Immature natural killer cell (primary cell): ENCODE data around the gene NRG2. TPM values are rescaled to one million over a fixed set of nuclear protein-coding genes. Genes with fewer than 3 reads are reported as not detected.

Experiments used
- DNase-seq, 3 donors: peaks; one replicate each; pipeline ENCODE4 v3.0.0; 2022; ENCODE audit warnings: mixed read lengths in 1 of 3
- H3K27ac Mint-ChIP-seq, 6 donors: one replicate each; pipeline ENCODE4 v1.8.0; 2020; ENCODE audit warnings: mixed read lengths in 6 of 6, mild to moderate bottlenecking in 5 of 6, inconsistent platforms in 4 of 6, moderate library complexity in 3 of 6
- H3K27me3 Mint-ChIP-seq, 3 donors: one replicate each; pipeline ENCODE4 v1.8.0; 2020 to 2021; ENCODE audit warnings: low read depth in 3 of 3, mild to moderate bottlenecking in 3 of 3, mixed read lengths in 3 of 3, moderate library complexity in 3 of 3, inconsistent platforms in 1 of 3
- H3K36me3 Mint-ChIP-seq, 3 donors: one replicate each; pipeline ENCODE4 v1.8.0; 2020; ENCODE audit warnings: mixed read lengths in 3 of 3, inconsistent platforms in 2 of 3, mild to moderate bottlenecking in 2 of 3
- H3K4me1 Mint-ChIP-seq, 2 donors: one replicate each; pipeline ENCODE4 v1.8.0; 2020; ENCODE audit warnings: inconsistent platforms in 2 of 2, mild to moderate bottlenecking in 2 of 2, mixed read lengths in 2 of 2, moderate library complexity in 1 of 2
- H3K4me3 Mint-ChIP-seq, 5 donors: one replicate each; pipeline ENCODE4 v1.8.0; 2020; ENCODE audit warnings: mild to moderate bottlenecking in 5 of 5, mixed read lengths in 5 of 5, inconsistent platforms in 3 of 5, moderate library complexity in 3 of 5
- H3K9me3 Mint-ChIP-seq, 6 donors: one replicate each; pipeline ENCODE4 v1.8.0; 2020; ENCODE audit warnings: mild to moderate bottlenecking in 6 of 6, mixed read lengths in 6 of 6, inconsistent platforms in 4 of 6, moderate library complexity in 3 of 6
- polyA plus RNA-seq, 3 donors: library from polyadenylated mRNA; unstranded; fragments of 300-500 nt; fragmentation: Illumina TruSeq; gene quantifications; one replicate each; pipeline ENCODE4 v1.2.3, GENCODE V29; 2021

Gene NRG2
- polyA plus RNA-seq, 3 donors from 2014 or later: 0.08 to 0.21 (median 0.08) TPM

- Mint-ChIP-seq H3K4me1 (peaks cover 15 to 19% of the 10 kb centered on the region in 2 donors), H3K27me3 (peaks cover 0 to 8% (median 2%) of the 10 kb centered on the region in 3 donors), H3K4me3 (peak overlapping the region; percentile 59 to 72 (median 66)), H3K9me3 (peaks cover 0 to 1% (median 0%) of the 10 kb centered on the region in 6 donors), H3K27ac (peak overlapping the region in 3 of 6 donors; percentile 11 to 65 (median 48)), H3K36me3 (no peaks in the 10 kb centered on the region)
- peak; percentile 81 to 88 (median 85) for DNase-seq
Measured at GRCh38 chr5:139847790-139848507, 195.2 kb downstream of the NRG2 start.

- Mint-ChIP-seq H3K27ac (peak overlapping the region in 1 of 6 donors; percentile 49), H3K27me3 (peaks cover 0 to 7% (median 2%) of the 10 kb centered on the region in 3 donors), H3K4me1 (peaks cover 15 to 19% of the 10 kb centered on the region in 2 donors), H3K36me3 (peaks cover 0 to 3% (median 0%) of the 10 kb centered on the region in 3 donors), H3K4me3 (peak overlapping the region; percentile 59 to 72 (median 66)), H3K9me3 (peaks cover 0 to 1% (median 0%) of the 10 kb centered on the region in 6 donors)
- DNase-seq: no peak
Measured at GRCh38 chr5:139847091-139847490, 196.0 kb downstream of the NRG2 start.

GRCh38 chr5:139845846-139846681 lies 197.0 kb downstream of the NRG2 start:
- Mint-ChIP-seq H3K4me3 (peak overlapping the region in 3 of 5 donors; percentile 12 to 67 (median 38)), H3K27ac (no peak overlapping the region), H3K36me3 (peaks cover 0 to 3% (median 0%) of the 10 kb centered on the region in 3 donors), H3K4me1 (peaks cover 15 to 19% of the 10 kb centered on the region in 2 donors), H3K27me3 (peaks cover 0 to 6% (median 0%) of the 10 kb centered on the region in 3 donors), H3K9me3 (peaks cover 0 to 1% (median 0%) of the 10 kb centered on the region in 6 donors)
- DNase-seq: no peak

GRCh38 chr5:139844472-139845145 lies 198.5 kb downstream of the NRG2 start:
- Mint-ChIP-seq H3K9me3 (peaks cover 0 to under 1% (median 0%) of the 10 kb centered on the region in 6 donors), H3K27ac (no peak overlapping the region), H3K27me3 (peaks cover 0 to 6% (median 0%) of the 10 kb centered on the region in 3 donors), H3K4me1 (peaks cover 11 to 16% of the 10 kb centered on the region in 2 donors), H3K36me3 (peaks cover 0 to 3% (median 3%) of the 10 kb centered on the region in 3 donors), H3K4me3 (no peak overlapping the region)
- peak; percentile 56 to 62 (median 57) for DNase-seq

GRCh38 chr5:139843991-139844390 lies 199.1 kb downstream of the NRG2 start:
- H3K4me3 Mint-ChIP-seq: no peak overlapping the region
- H3K27ac Mint-ChIP-seq: no peak overlapping the region
- H3K27me3 Mint-ChIP-seq: peaks cover 0 to 6% (median 0%) of the 10 kb centered on the region in 3 donors
- peaks cover 10% of the 10 kb centered on the region in 2 donors for H3K4me1 Mint-ChIP-seq
- peaks cover 0 to 3% (median 3%) of the 10 kb centered on the region in 3 donors for H3K36me3 Mint-ChIP-seq
- no peak for DNase-seq
- H3K9me3 Mint-ChIP-seq: no peaks in the 10 kb centered on the region

- DNase-seq: no peak
- no peak overlapping the region for H3K4me3 Mint-ChIP-seq
- H3K27me3 Mint-ChIP-seq: peaks cover 0 to 8% (median 0%) of the 10 kb centered on the region in 3 donors
- H3K27ac Mint-ChIP-seq: no peak overlapping the region
- peaks cover 2 to 4% of the 10 kb centered on the region in 2 donors for H3K4me1 Mint-ChIP-seq
- no peaks in the 10 kb centered on the region for H3K9me3 Mint-ChIP-seq
- H3K36me3 Mint-ChIP-seq: peaks cover 0 to 3% (median 3%) of the 10 kb centered on the region in 3 donors
Measured at GRCh38 chr5:139842321-139842720, 200.8 kb downstream of the NRG2 start.

GRCh38 chr5:139841549-139841948 lies 201.6 kb downstream of the NRG2 start:
- Mint-ChIP-seq H3K27me3 (peaks cover 0 to 12% (median 0%) of the 10 kb centered on the region in 3 donors), H3K36me3 (peaks cover 0 to 3% (median 3%) of the 10 kb centered on the region in 3 donors), H3K4me3 (no peak overlapping the region), H3K9me3 (no peaks in the 10 kb centered on the region), H3K4me1 (peaks cover 0 to 3% of the 10 kb centered on the region in 2 donors), H3K27ac (no peak overlapping the region)
- no peak for DNase-seq

- Mint-ChIP-seq H3K4me1 (peaks cover 0 to 3% of the 10 kb centered on the region in 2 donors), H3K9me3 (no peaks in the 10 kb centered on the region), H3K27ac (no peak overlapping the region), H3K27me3 (peaks cover 0 to 13% (median 0%) of the 10 kb centered on the region in 3 donors), H3K4me3 (no peak overlapping the region), H3K36me3 (peaks cover 0 to 7% (median 7%) of the 10 kb centered on the region in 3 donors)
- no peak for DNase-seq
Measured at GRCh38 chr5:139839918-139840317, 203.2 kb downstream of the NRG2 start.

GRCh38 chr5:139839232-139839815 lies 203.8 kb downstream of the NRG2 start:
- DNase-seq: no peak
- no peak overlapping the region for H3K27ac Mint-ChIP-seq
- no peak overlapping the region for H3K4me3 Mint-ChIP-seq
- peaks cover 0 to 7% (median 7%) of the 10 kb centered on the region in 3 donors for H3K36me3 Mint-ChIP-seq
- no peaks in the 10 kb centered on the region for H3K4me1 Mint-ChIP-seq
- H3K9me3 Mint-ChIP-seq: no peaks in the 10 kb centered on the region
- peaks cover 0 to 11% (median 0%) of the 10 kb centered on the region in 3 donors for H3K27me3 Mint-ChIP-seq

- H3K4me1 Mint-ChIP-seq: no peaks in the 10 kb centered on the region
- H3K9me3 Mint-ChIP-seq: no peaks in the 10 kb centered on the region
- H3K4me3 Mint-ChIP-seq: no peak overlapping the region
- peaks cover 0 to 11% (median 0%) of the 10 kb centered on the region in 3 donors for H3K27me3 Mint-ChIP-seq
- no peak overlapping the region for H3K27ac Mint-ChIP-seq
- peaks cover 0 to 7% (median 7%) of the 10 kb centered on the region in 3 donors for H3K36me3 Mint-ChIP-seq
- no peak for DNase-seq
Measured at GRCh38 chr5:139838381-139839197, 204.5 kb downstream of the NRG2 start.

GRCh38 chr5:139837711-139838380 lies 205.3 kb downstream of the NRG2 start:
- H3K27me3 Mint-ChIP-seq: peaks cover 0 to 11% (median 4%) of the 10 kb centered on the region in 3 donors
- H3K9me3 Mint-ChIP-seq: no peaks in the 10 kb centered on the region
- H3K4me1 Mint-ChIP-seq: no peaks in the 10 kb centered on the region
- H3K4me3 Mint-ChIP-seq: no peak overlapping the region
- no peak for DNase-seq
- peaks cover 0 to 7% (median 7%) of the 10 kb centered on the region in 3 donors for H3K36me3 Mint-ChIP-seq
- no peak overlapping the region for H3K27ac Mint-ChIP-seq
